ENCODE measurements around the gene PATE4.
"Not testable (repeated sequence)": the region's sequence is repeated elsewhere in the genome, so short reads cannot be mapped to it uniquely, and the experiment has no call there.

The PATE4 gene

DNA sequence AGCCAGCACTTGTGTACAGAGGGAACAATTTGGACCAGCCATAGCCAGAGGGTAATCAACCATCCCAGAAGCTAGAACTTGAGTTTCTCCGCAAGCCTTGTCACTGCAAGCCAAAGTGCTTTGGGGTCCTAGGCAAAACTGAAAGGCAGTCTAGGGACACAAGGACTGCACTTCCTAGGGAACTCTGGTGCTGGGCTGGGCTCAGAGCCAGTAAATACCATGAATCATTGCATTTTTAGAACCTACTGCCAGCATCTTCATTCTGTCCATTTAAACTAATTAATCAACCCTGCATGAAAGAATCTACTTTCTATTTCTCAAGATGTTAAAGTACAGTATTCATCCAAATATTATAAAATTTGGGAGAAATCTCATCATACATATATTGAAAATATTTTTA lies 25.2 kb upstream of the PATE4 start:
- TF ChIP-seq, protein P1, sequence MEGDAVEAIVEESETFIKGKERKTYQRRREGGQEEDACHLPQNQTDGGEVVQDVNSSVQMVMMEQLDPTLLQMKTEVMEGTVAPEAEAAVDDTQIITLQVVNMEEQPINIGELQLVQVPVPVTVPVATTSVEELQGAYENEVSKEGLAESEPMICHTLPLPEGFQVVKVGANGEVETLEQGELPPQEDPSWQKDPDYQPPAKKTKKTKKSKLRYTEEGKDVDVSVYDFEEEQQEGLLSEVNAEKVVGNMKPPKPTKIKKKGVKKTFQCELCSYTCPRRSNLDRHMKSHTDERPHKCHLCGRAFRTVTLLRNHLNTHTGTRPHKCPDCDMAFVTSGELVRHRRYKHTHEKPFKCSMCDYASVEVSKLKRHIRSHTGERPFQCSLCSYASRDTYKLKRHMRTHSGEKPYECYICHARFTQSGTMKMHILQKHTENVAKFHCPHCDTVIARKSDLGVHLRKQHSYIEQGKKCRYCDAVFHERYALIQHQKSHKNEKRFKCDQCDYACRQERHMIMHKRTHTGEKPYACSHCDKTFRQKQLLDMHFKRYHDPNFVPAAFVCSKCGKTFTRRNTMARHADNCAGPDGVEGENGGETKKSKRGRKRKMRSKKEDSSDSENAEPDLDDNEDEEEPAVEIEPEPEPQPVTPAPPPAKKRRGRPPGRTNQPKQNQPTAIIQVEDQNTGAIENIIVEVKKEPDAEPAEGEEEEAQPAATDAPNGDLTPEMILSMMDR (conservative IDR thresholded peaks at IDR 0.05; ENCODE audit: control insufficient read depth, insufficient read depth, low read depth, low read length), result no peak
- DNase-seq (ENCODE audit: low read depth), result peak; percentile 14
- H3K4me3 ChIP-seq (ENCODE audit: control insufficient read depth, low read depth, low read length), result no peak overlapping the region

DNA sequence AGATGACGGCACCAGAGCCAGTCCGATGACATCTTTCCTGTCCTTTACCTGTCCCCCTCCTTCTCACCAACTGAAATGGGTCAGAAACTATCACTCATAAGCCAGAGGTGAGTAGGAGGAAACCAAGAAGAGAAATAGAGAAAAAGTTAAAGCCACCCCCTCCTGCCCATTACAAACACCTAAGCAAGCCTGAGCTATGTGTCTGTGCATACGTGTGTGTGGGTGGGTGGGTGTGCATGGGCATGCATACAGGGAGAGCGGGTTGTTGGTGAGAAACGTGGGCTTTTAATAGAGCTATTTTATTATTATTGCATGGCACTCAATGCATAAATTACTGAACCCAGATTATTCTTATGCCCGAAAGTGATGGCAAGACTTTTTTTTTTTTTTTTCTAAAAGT lies 2.6 kb downstream of the PATE4 start:
- no peak overlapping the region for H3K4me3 ChIP-seq (ENCODE audit: control insufficient read depth, low read depth, low read length)
- DNase-seq (ENCODE audit: low read depth), result no peak
- TF ChIP-seq, protein P1 (conservative IDR thresholded peaks at IDR 0.05; ENCODE audit: control insufficient read depth, insufficient read depth, low read depth, low read length), result no peak

GRCh38 chr11:125842321-125842948 lies 9.3 kb downstream of the PATE4 start:
- TF ChIP-seq, protein P1 (conservative IDR thresholded peaks at IDR 0.05; ENCODE audit: control insufficient read depth, insufficient read depth, low read depth, low read length), result no peak
- H3K4me3 ChIP-seq (ENCODE audit: control insufficient read depth, low read depth, low read length), result no peak overlapping the region
- no peak for DNase-seq (ENCODE audit: low read depth)

- TF ChIP-seq, protein P1 (conservative IDR thresholded peaks at IDR 0.05; ENCODE audit: control insufficient read depth, insufficient read depth, low read depth, low read length), result no peak
- no peak overlapping the region for H3K4me3 ChIP-seq (ENCODE audit: control insufficient read depth, low read depth, low read length)
- DNase-seq (ENCODE audit: low read depth), result no peak
These were observed 13.1 kb downstream of the PATE4 start for GRCh38 chr11:125846188-125846587.

DNA sequence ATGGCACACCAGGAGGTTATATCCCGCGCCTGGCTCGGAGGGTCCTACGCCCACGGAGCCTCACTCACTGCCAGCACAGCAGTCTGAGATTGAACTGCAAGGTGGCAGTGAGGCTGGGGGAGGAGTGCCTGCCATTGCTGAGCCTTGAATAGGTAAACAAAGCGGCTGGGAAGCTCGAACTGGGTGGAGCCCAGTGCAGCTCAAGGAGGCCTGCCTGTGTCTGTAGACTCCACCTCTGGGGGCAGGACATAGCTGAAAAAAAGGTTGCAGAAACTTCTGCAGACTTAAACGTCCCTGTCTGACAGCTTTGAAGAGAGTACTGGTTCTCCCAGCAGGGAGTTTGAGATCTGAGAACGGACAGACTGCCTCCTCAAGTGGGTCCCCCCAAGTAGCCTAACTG lies 24.6 kb downstream of the PATE4 start:
- DNase-seq (ENCODE audit: low read depth); H3K4me3 ChIP-seq (ENCODE audit: control insufficient read depth, low read depth, low read length): not testable (repeated sequence)

GRCh38 chr11:125862786-125863185 lies 29.7 kb downstream of the PATE4 start:
- DNase-seq (ENCODE audit: low read depth); H3K4me3 ChIP-seq (ENCODE audit: control insufficient read depth, low read depth, low read length): not testable (repeated sequence)

GRCh38 chr11:125865354-125865753 lies 32.2 kb downstream of the PATE4 start:
- H3K4me3 ChIP-seq (ENCODE audit: control insufficient read depth, low read depth, low read length); DNase-seq (ENCODE audit: low read depth): not testable (repeated sequence)

DNA sequence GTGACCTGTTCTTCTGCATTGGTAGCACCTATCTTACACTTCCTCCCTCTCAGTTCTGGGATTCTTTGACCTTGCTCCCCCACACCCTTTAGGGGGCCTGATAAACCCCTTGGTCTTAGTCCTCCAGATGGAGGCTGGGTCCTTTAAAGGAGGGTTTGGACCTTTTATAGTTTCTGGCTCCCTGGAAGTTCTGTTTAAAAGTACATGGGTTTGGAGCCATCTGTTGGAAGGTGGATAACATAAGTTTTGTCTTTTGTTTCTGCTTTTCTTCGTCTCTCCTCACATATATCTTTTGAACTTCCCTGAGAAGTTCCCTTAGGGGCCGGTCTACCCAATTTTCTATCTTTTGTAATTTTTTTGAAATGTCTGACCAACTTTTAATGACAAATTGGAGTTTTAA lies 36.4 kb downstream of the PATE4 start:
- DNase-seq (ENCODE audit: low read depth), result no peak
- no peak overlapping the region for H3K4me3 ChIP-seq (ENCODE audit: control insufficient read depth, low read depth, low read length)
- TF ChIP-seq, protein P1 (conservative IDR thresholded peaks at IDR 0.05; ENCODE audit: control insufficient read depth, insufficient read depth, low read depth, low read length), result no peak
